ENCODE data around the gene PTPN2. TPM values are rescaled to one million over a fixed set of nuclear protein-coding genes. Genes with fewer than 3 reads are reported as not detected.

Gene PTPN2
- total RNA-seq, 3 donors from 2014 or later (not counting 1 experiment from before 2014, with no cell fraction given) = 110 to 115 (median 112) TPM

DNA sequence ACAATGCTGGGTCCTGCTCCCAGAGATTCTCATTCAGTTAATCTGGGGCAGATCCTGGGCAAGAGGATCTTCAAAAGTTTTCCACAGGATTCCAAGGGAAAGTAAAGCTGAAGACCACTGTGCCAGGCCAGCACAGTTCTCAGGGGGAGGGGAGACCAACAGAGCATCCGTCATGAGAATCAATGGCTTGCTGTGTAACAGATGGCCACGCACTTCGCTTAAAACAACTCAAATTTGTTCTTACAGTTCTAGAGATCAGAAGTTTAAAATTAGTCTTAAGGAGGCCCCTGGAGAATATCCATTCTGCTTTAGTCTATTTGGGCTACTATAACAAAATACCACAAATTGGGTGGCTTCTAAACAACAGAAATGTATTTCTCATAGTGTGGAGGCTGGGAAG, 46.3 kb upstream of the PTPN2 start:
- H3K4me1 ChIP-seq (ENCODE audit: control insufficient read depth, insufficient read depth, low read length) = peaks cover 25% of the 10 kb centered on the region
- peaks cover 26 to 39% of the 10 kb centered on the region in 2 donors for H3K4me1 Mint-ChIP-seq
- no peaks in the 10 kb centered on the region for H3K36me3 Mint-ChIP-seq
- H3K9me3 Mint-ChIP-seq = no peaks in the 10 kb centered on the region
- ATAC-seq (no peak), DNase-seq (no peak)
- no peak overlapping the region for H3K4me3 Mint-ChIP-seq
- H3K9me3 ChIP-seq (ENCODE audit: control insufficient read depth, insufficient read depth, low read length) = no peaks in the 10 kb centered on the region
- no peak overlapping the region for H3K4me3 ChIP-seq (ENCODE audit: low read length)
- intact Hi-C loops (cut with micrococcal nuclease) = loop anchor here (5.0 kb wide), 1 partner anchor 538 kb away; no protein-coding TSS in a partner anchor
- no peaks in the 10 kb centered on the region for H3K36me3 ChIP-seq (ENCODE audit: control insufficient read depth, insufficient read depth, low read length)
- peak overlapping the region in 1 of 2 donors; percentile 57 for H3K27ac Mint-ChIP-seq
- TF ChIP-seq, protein P1, sequence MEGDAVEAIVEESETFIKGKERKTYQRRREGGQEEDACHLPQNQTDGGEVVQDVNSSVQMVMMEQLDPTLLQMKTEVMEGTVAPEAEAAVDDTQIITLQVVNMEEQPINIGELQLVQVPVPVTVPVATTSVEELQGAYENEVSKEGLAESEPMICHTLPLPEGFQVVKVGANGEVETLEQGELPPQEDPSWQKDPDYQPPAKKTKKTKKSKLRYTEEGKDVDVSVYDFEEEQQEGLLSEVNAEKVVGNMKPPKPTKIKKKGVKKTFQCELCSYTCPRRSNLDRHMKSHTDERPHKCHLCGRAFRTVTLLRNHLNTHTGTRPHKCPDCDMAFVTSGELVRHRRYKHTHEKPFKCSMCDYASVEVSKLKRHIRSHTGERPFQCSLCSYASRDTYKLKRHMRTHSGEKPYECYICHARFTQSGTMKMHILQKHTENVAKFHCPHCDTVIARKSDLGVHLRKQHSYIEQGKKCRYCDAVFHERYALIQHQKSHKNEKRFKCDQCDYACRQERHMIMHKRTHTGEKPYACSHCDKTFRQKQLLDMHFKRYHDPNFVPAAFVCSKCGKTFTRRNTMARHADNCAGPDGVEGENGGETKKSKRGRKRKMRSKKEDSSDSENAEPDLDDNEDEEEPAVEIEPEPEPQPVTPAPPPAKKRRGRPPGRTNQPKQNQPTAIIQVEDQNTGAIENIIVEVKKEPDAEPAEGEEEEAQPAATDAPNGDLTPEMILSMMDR (IDR thresholded peaks at IDR 0.05) = no peak
- no peak overlapping the region for H3K27ac ChIP-seq (ENCODE audit: low read length)
- peaks cover 40 to 51% of the 10 kb centered on the region in 2 donors for H3K27me3 Mint-ChIP-seq (ENCODE audit: low read depth in 2 of 2)
- 97% methylated on average over 3 of the region's 3 CpGs for WGBS (ENCODE audit: insufficient coverage)
- H3K27me3 ChIP-seq (ENCODE audit: control insufficient read depth, insufficient read depth, low read length) = no peaks in the 10 kb centered on the region

DNA sequence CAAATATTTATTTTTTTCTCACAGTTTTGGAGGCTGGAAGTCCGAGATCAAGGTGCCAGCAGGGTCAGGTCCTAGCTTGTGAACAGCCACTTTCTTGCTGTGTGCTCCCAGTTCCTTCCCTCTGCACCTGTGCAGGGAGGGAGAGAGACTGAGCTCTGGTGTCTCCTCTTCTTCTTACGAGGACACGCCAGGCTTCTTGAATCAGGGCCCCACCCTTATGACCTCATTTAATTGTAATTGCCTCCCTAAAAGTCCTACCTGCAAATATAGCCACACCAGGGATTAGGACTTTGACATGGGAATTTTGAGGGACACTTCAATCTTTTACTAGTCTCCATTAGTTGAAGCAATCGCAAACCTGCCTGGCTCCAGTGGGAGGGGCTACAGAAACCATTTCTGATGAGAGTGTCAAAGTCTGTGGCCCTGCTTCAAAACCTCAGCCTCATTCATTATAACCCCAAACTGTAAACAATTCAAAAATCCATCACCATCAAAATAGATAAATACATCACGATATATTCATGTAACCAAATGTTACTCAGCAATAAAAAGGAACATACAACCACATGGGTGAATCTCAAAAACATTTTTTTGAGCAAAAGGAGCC, 45.5 kb upstream of the PTPN2 start:
- H3K27ac Mint-ChIP-seq = peak overlapping the region in 1 of 2 donors; percentile 57

DNA sequence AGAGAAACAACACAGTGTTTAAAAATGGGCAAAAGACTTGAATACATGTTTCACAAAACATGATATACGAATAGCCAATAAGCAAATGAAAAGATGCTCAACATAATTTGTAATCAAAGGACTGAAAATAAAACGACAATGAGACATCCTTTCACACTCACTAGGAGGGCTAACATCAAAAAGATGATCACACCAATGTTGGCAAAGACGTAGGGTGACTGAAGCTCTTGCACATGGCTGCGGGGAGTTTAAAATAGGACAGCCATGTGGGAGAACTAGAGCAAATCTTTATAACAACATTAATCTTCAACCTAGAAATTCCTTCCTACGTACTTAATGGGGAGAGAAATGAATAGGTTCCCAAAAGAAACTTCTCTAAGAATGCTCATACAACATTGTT, 44.6 kb upstream of the PTPN2 start:
- TF ChIP-seq, protein P1 (IDR thresholded peaks at IDR 0.05) = no peak
- peaks cover 48 to 58% of the 10 kb centered on the region in 2 donors for H3K27me3 Mint-ChIP-seq (ENCODE audit: low read depth in 2 of 2)
- intact Hi-C loops (cut with micrococcal nuclease) = loop anchor here (1.0 kb wide), 1 partner anchor 7 kb away; no protein-coding TSS in a partner anchor
- WGBS (ENCODE audit: insufficient coverage) = 88% methylated on average over 4 of the region's 5 CpGs
- Histone ChIP-seq H3K4me1 (ENCODE audit: control insufficient read depth, insufficient read depth, low read length) (peaks cover 17% of the 10 kb centered on the region), H3K27me3 (ENCODE audit: control insufficient read depth, insufficient read depth, low read length) (no peaks in the 10 kb centered on the region), H3K27ac (ENCODE audit: low read length) (no peak overlapping the region), H3K9me3 (ENCODE audit: control insufficient read depth, insufficient read depth, low read length) (no peaks in the 10 kb centered on the region), H3K36me3 (ENCODE audit: control insufficient read depth, insufficient read depth, low read length) (no peaks in the 10 kb centered on the region), H3K4me3 (ENCODE audit: low read length) (no peak overlapping the region)
- no peak overlapping the region for H3K27ac Mint-ChIP-seq
- DNase-seq (no peak), ATAC-seq (no peak)
- no peaks in the 10 kb centered on the region for H3K36me3 Mint-ChIP-seq
- H3K9me3 Mint-ChIP-seq = no peaks in the 10 kb centered on the region
- H3K4me1 Mint-ChIP-seq = peaks cover 20 to 33% of the 10 kb centered on the region in 2 donors
- no peak overlapping the region for H3K4me3 Mint-ChIP-seq

More for the DNA sequence above, 45.5 kb upstream of the PTPN2 start:
- Mint-ChIP-seq H3K4me1 (peaks cover 24 to 36% of the 10 kb centered on the region in 2 donors), H3K9me3 (no peaks in the 10 kb centered on the region), H3K27me3 (ENCODE audit: low read depth in 2 of 2) (peaks cover 45 to 55% of the 10 kb centered on the region in 2 donors), H3K36me3 (no peaks in the 10 kb centered on the region), H3K4me3 (no peak overlapping the region)
- Histone ChIP-seq H3K4me3 (ENCODE audit: low read length) (no peak overlapping the region), H3K4me1 (ENCODE audit: control insufficient read depth, insufficient read depth, low read length) (peaks cover 24% of the 10 kb centered on the region), H3K36me3 (ENCODE audit: control insufficient read depth, insufficient read depth, low read length) (no peaks in the 10 kb centered on the region), H3K27me3 (ENCODE audit: control insufficient read depth, insufficient read depth, low read length) (no peaks in the 10 kb centered on the region), H3K27ac (ENCODE audit: low read length) (no peak overlapping the region), H3K9me3 (ENCODE audit: control insufficient read depth, insufficient read depth, low read length) (no peaks in the 10 kb centered on the region)
- intact Hi-C loops (cut with micrococcal nuclease) = loop anchor here (1.0 to 5.0 kb wide), 2 partner anchors 8 to 537 kb away; no protein-coding TSS in a partner anchor
- ATAC-seq = peak; percentile 59 to 82 (median 82)
- 46% methylated on average over 5 of the region's 5 CpGs for WGBS (ENCODE audit: insufficient coverage)
- TF ChIP-seq, protein P1 (IDR thresholded peaks at IDR 0.05) = no peak
- peak in 1 of 2 donors; percentile 47 for DNase-seq

Measured in natural killer cell (primary cell).